K562 (cell line): ENCODE data around the gene STK11. TPM values are rescaled to one million over a fixed set of nuclear protein-coding genes. Genes with fewer than 3 reads are reported as not detected.
A peak's percentile ranks its signal among the peaks of the same experiment; 100 is the strongest.

Experiments used
- ATAC-seq: fragments of 200-7000 bp; cut with Tn5 transposase; 3 replicates; pipeline ENCODE4 v1.9.1; 2020; ENCODE audit warnings: moderate library complexity
- BruUV-seq: library from RNA; stranded (reverse); fragments of 400-500 nt; replicated peaks from 2 replicates; lab custom pipeline; 2021; lab: Mats Ljungman, UMichigan
- CTCF ChIA-PET: fragments of 300-600 bp; formaldehyde crosslinking; extraction: SDS; loops from one replicate; lab custom pipeline; 2021; ENCODE audit warnings: low intra/inter-chr PET ratio; lab: Yijun Ruan, JAX
- POLR2A ChIA-PET: fragments of 300-600, 350-650 bp; sonication (Branson Sonifier 250); formaldehyde crosslinking; extraction: SDS; loops from one replicate; lab custom pipeline; 2021; ENCODE audit warnings: antibody characterized with exemption, inconsistent platforms; lab: Yijun Ruan, JAX
- DNase-seq, 4 experiments: peaks; one replicate each; pipeline versions ENCODE4 v3.0.0 to v3.0.0-alpha.2; 2011 to 2018; ENCODE audit warnings: low spot score in 3 of 4, mixed read lengths in 3 of 4; ENCODE audit errors: extremely low read depth in 1 of 4
- FAIRE-seq: peaks from 2 replicates; lab custom pipeline; 2011; peaks lifted over from hg19 to GRCh38; lab: Jason Lieb, UNC
- H2AFZ ChIP-seq: 2 replicates; pipeline ENCODE4 v1.6.0; 2011; ENCODE audit warnings: low read depth, low read length, control low read depth, inconsistent platforms
- H3K27ac ChIP-seq: fragments of 200-600 bp; 3 replicates; pipeline ENCODE4 v1.8.0; 2011; ENCODE audit warnings: low read depth, mild to moderate bottlenecking, control low read depth, inconsistent platforms, low read length, moderate library complexity, mixed read lengths; ENCODE audit errors: extremely low read depth
- H3K27me3 ChIP-seq, 2 experiments: fragments of 300-600 bp in 1 of 2; 2 replicates in 1 of 2; 3 replicates in 1 of 2; pipeline versions ENCODE4 v1.6.0 to v1.8.0; 2011; ENCODE audit warnings: inconsistent platforms in 2 of 2, low read length in 2 of 2, mild to moderate bottlenecking in 1 of 2, mixed read lengths in 1 of 2, moderate library complexity in 1 of 2; ENCODE audit not compliant: control insufficient read depth in 2 of 2, insufficient read depth in 2 of 2
- H3K36me3 ChIP-seq: fragments of 300-600 bp; 3 replicates; pipeline ENCODE4 v1.8.0; 2011; ENCODE audit warnings: mild to moderate bottlenecking, low read length, inconsistent platforms; ENCODE audit not compliant: control insufficient read depth, insufficient read depth
- H3K4me1 ChIP-seq, 2 experiments: fragments of 200-600 bp in 1 of 2; replicated peaks in 1 of 2; 2 replicates in 1 of 2; 3 replicates in 1 of 2; pipeline versions ENCODE4 v1.5.1 to v1.8.0; 2011; ENCODE audit warnings: inconsistent platforms in 2 of 2, low read length in 2 of 2, mild to moderate bottlenecking in 1 of 2, mixed read lengths in 1 of 2, moderate library complexity in 1 of 2; ENCODE audit not compliant: control insufficient read depth in 2 of 2, insufficient read depth in 2 of 2
- H3K4me2 ChIP-seq: 2 replicates; pipeline ENCODE4 v1.6.1; 2011; ENCODE audit warnings: low read length, control low read depth, inconsistent platforms, mixed read lengths; ENCODE audit not compliant: insufficient read depth
- H3K4me3 ChIP-seq: fragments of 200-600 bp; sonication (generic), shearing (Covaris generic); 2 replicates; pipeline ENCODE4 v1.5.1; 2016; ENCODE audit warnings: control low read depth, inconsistent platforms
- H3K79me2 ChIP-seq: fragments of 200-600 bp; 3 replicates; pipeline ENCODE4 v1.8.0; 2011; ENCODE audit warnings: low read length, inconsistent platforms; ENCODE audit not compliant: control insufficient read depth, insufficient read depth
- H3K9ac ChIP-seq, 2 experiments: 2 replicates each; pipeline versions ENCODE4 v1.6.0 to v1.6.1; 2011; ENCODE audit warnings: low read depth in 2 of 2, low read length in 2 of 2, control low read depth in 1 of 2, inconsistent platforms in 1 of 2, mild to moderate bottlenecking in 1 of 2, mixed read lengths in 1 of 2; ENCODE audit not compliant: insufficient read depth in 1 of 2
- H3K9me1 ChIP-seq: one replicate; pipeline ENCODE4 v1.6.0; 2011; ENCODE audit warnings: inconsistent platforms, mild to moderate bottlenecking, low read length, moderate library complexity; ENCODE audit not compliant: control insufficient read depth, insufficient read depth
- H3K9me3 ChIP-seq: replicated peaks from 2 replicates; pipeline ENCODE4 v1.5.1; 2011; ENCODE audit warnings: low read depth, low read length, inconsistent platforms; ENCODE audit not compliant: control insufficient read depth, insufficient read depth
- H4K20me1 ChIP-seq: replicated peaks from 2 replicates; pipeline ENCODE4 v1.6.1; 2011; ENCODE audit warnings: low read length, inconsistent platforms, mixed read lengths; ENCODE audit not compliant: control insufficient read depth, insufficient read depth
- PCBP1 ChIP-seq: fragments of 200-400 bp; formaldehyde crosslinking; IDR thresholded peaks from 2 replicates; pipeline ENCODE4 v1.6.1; 2018; ENCODE audit warnings: mild to moderate bottlenecking, low read depth, low read length; ENCODE audit not compliant: poor library complexity, severe bottlenecking
- POLR2G ChIP-seq: fragments of 200-400 bp; formaldehyde crosslinking; IDR thresholded peaks from 2 replicates; pipeline ENCODE4 v1.6.1; 2017; ENCODE audit warnings: low read depth, mild to moderate bottlenecking, antibody characterized with exemption, low read length, moderate library complexity
- ZNF764 ChIP-seq: fragments of 250-450 bp; sonication (Bioruptor Pico); IDR thresholded peaks from 2 replicates; pipeline ENCODE4 v1.4.0; 2020; ENCODE audit warnings: low read depth, mild to moderate bottlenecking, moderate library complexity
- WGBS: fragments of 100-300 bp; shearing (Covaris generic); methylation state at CpG from one replicate; pipeline ENCODE4 v1.1.6; 2016; ENCODE audit warnings: low coverage, mixed read lengths; ENCODE audit not compliant: insufficient coverage; ENCODE audit errors: missing lambda C conversion rate; 5-methylcytosine and 5-hydroxymethylcytosine counted together
- in situ Hi-C: fragments of 300-500 bp; cut with MboI; formaldehyde crosslinking; loops from 4 replicates; pipeline ENCODE4 v1.15.0; 2018; ENCODE audit warnings: inconsistent platforms, mixed read lengths
- intact Hi-C: fragments of 100-400 bp; cut with micrococcal nuclease; formaldehyde crosslinking; loops from 2 replicates; pipeline ENCODE4 v1.14.2; 2022
- polyA plus RNA-seq, 8 experiments: library from polyadenylated mRNA; depleted of rRNA in 4 of 8; stranded (reverse) in 5 of 8; unstranded in 3 of 8; fragments of >200 nt; fragmentation: Nextera tagmentation in 2 of 8; fragmentation: Illumina TruSeq in 1 of 8; extraction: Ambion mirVana in 2 of 8; extraction: Trizol in 1 of 8; gene quantifications; 2 replicates each; pipeline versions ENCODE4 v1.2.1 to v1.2.3, GENCODE V29; 2011 to 2014; ENCODE audit warnings: inconsistent platforms in 1 of 8, missing spikeins in 1 of 8
- total RNA-seq, 7 experiments: library from RNA; depleted of rRNA in 6 of 7; stranded (reverse); fragments of >200 nt in 6 of 7; fragmentation: Illumina TruSeq in 2 of 7; extraction: Trizol in 2 of 7; gene quantifications; 2 replicates each; pipeline versions ENCODE4 v1.2.1 to v1.2.3, GENCODE V29; 2011 to 2021; ENCODE audit warnings: low replicate concordance in 1 of 7
- TF ChIP-seq, protein P1 (sequence below): sonication (generic); formaldehyde crosslinking; IDR thresholded peaks from 2 replicates; pipeline ENCODE4 v1.8.1; 2023; ENCODE audit warnings: mild to moderate bottlenecking, missing genetic modification reagents

The STK11 gene
- total and polyA plus RNA-seq, 9 of the 15 experiments (the other 6 are each of a cell fraction or from before 2014, with no cell fraction given), result 0.15 to 96.5 (median 31.7) TPM

DNA sequence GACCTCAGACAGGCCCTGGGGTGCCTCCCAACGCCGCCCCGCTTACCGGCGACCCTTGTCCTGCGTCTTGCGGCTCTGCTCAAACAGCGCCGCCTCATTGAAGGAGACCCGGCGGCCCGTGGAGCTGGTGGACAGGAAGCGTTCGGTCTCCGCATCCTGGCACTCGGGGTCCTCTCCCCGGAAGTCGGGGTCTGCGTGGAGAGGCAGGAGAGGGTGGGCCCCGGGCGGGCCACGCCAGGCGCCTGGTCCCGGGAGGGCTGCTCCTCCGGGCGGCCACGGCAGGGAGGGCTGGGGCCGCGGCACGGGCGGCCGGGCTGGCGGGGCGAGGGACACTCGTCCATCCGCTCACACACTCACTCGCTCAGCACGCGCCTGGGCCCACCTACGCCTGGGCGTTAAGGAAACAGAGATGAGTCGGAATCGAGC lies 29.4 kb downstream of the STK11 start:
- DNase-seq (no peak), FAIRE-seq (no peak), ATAC-seq (no peak)
- H3K79me2 ChIP-seq, result peaks cover 7% of the 10 kb centered on the region; the same call in 1 of the 3 replicates
- no peaks in the 10 kb centered on the region for H3K9me1 ChIP-seq
- peaks cover 11 to 98% of the 10 kb centered on the region in 2 experiments for H3K4me1 ChIP-seq
- 88% methylated on average over 15 of the region's 43 CpGs for WGBS
- no peaks in the 10 kb centered on the region for H4K20me1 ChIP-seq
- H3K4me2 ChIP-seq, result no peak overlapping the region
- TF ChIP-seq, protein P1, sequence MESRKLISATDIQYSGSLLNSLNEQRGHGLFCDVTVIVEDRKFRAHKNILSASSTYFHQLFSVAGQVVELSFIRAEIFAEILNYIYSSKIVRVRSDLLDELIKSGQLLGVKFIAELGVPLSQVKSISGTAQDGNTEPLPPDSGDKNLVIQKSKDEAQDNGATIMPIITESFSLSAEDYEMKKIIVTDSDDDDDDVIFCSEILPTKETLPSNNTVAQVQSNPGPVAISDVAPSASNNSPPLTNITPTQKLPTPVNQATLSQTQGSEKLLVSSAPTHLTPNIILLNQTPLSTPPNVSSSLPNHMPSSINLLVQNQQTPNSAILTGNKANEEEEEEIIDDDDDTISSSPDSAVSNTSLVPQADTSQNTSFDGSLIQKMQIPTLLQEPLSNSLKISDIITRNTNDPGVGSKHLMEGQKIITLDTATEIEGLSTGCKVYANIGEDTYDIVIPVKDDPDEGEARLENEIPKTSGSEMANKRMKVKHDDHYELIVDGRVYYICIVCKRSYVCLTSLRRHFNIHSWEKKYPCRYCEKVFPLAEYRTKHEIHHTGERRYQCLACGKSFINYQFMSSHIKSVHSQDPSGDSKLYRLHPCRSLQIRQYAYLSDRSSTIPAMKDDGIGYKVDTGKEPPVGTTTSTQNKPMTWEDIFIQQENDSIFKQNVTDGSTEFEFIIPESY, result peak; percentile 82
- no peak for TF ChIP-seq ZNF764 (CRISPR knock-in tag)
- TF ChIP-seq POLR2G, result 0 out of 2 replicates have a peak, but pooled peaks have one; percentile 4
- TF ChIP-seq PCBP1, result peak; percentile 32
- H3K27me3 ChIP-seq, result no peaks in the 10 kb centered on the region
- in situ Hi-C loops, result loop anchor here (25.0 kb wide), 1 partner anchor 473 kb away; the partner anchor contains the start of gene MISP
- no peaks in the 10 kb centered on the region for H3K9me3 ChIP-seq
- POLR2A ChIA-PET, result interaction anchor here (0.7 kb wide), 1 partner anchor 17 kb away, joined by 3 read pairs; no protein-coding TSS in a partner anchor
- H3K4me3 ChIP-seq, result no peak overlapping the region
- CTCF ChIA-PET, result no interaction called here
- no peak overlapping the region for H3K9ac ChIP-seq
- BruUV-seq, result no TSS peak
- intact Hi-C loops, result no loop called here
- H3K36me3 ChIP-seq, result peaks cover 40% of the 10 kb centered on the region; the same call in 1 of the 3 replicates
- no peak overlapping the region for H2AFZ ChIP-seq
- H3K27ac ChIP-seq, result no peak overlapping the region
